NB4 (cell line): ENCODE results near the gene CXXC1.
"Not testable (repeated sequence)": the region's sequence is repeated elsewhere in the genome, so short reads cannot be mapped to it uniquely, and the experiment has no call there.

Source experiments
- DNase-seq: peaks from one replicate; pipeline ENCODE4 v3.0.0; 2010; ENCODE audit warnings: low read depth
- H3K4me3 ChIP-seq: one replicate; pipeline ENCODE4 v1.5.1; 2011; ENCODE audit warnings: mild to moderate bottlenecking, low read depth, low read length, moderate library complexity
- MAX ChIP-seq: IDR thresholded peaks from 2 replicates; pipeline ENCODE4 v1.6.1; 2011; ENCODE audit warnings: low read depth, low read length
- MYC ChIP-seq: IDR thresholded peaks from 2 replicates; pipeline ENCODE4 v1.6.1; 2011; ENCODE audit warnings: low read depth, low read length
- POLR2A ChIP-seq: IDR thresholded peaks from 2 replicates; pipeline ENCODE4 v1.6.1; 2011; ENCODE audit warnings: mild to moderate bottlenecking; ENCODE audit not compliant: insufficient read length; ENCODE audit errors: extremely low read depth
- TF ChIP-seq, protein P1 (sequence below): IDR thresholded peaks from one replicate; pipeline ENCODE4 v1.5.1; 2012; ENCODE audit warnings: low read depth, low read length

The CXXC1 gene

GRCh38 chr18:50299626-50300388 lies 12.3 kb upstream of the CXXC1 start:
- no peak overlapping the region for H3K4me3 ChIP-seq
- TF ChIP-seq MYC, result no peak
- no peak for TF ChIP-seq MAX
- TF ChIP-seq POLR2A, result no peak
- TF ChIP-seq, protein P1, sequence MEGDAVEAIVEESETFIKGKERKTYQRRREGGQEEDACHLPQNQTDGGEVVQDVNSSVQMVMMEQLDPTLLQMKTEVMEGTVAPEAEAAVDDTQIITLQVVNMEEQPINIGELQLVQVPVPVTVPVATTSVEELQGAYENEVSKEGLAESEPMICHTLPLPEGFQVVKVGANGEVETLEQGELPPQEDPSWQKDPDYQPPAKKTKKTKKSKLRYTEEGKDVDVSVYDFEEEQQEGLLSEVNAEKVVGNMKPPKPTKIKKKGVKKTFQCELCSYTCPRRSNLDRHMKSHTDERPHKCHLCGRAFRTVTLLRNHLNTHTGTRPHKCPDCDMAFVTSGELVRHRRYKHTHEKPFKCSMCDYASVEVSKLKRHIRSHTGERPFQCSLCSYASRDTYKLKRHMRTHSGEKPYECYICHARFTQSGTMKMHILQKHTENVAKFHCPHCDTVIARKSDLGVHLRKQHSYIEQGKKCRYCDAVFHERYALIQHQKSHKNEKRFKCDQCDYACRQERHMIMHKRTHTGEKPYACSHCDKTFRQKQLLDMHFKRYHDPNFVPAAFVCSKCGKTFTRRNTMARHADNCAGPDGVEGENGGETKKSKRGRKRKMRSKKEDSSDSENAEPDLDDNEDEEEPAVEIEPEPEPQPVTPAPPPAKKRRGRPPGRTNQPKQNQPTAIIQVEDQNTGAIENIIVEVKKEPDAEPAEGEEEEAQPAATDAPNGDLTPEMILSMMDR, result no peak
- DNase-seq, result no peak

DNA sequence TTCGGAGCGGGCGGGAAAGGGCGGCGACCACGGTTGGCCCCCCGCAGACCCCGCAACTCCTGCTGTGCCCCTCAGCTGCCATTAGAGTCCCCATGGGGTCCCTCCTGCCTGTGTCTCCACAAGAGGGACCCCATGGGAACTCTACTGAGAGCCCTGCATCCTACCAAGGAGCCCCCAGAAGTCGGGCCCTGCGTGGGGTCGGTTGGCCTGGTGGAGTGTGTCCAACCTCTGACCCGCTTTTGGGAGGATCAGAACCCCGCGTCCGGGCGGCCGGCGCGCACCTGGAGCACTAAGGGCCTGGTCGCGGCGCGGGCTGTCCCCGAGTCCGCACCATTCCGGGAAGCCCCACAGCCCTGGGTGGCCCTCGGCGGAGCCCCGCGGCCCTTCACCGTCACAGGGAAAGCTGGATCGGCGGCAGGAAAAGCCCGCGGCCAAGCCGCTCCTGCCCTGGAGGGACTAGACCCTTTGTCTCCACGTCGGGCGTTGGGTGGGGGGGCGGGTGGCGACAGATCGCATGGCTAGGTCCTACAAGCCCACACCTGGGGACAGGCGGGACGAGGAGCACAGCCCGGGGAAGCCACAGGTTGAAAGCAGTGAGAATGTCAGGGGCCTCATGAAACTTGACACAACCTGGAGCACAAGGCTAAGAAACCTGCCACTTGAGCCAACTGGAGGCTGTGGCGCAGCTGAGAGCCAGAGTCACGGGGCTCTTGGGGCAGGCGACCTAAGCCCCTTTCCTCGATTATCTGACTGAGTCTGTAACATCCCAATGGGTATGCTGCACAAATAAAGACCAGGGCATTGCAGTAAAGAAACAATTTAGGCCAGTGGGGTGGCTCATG lies 11.2 kb upstream of the CXXC1 start:
- TF ChIP-seq POLR2A, result no peak
- TF ChIP-seq MYC, result no peak
- TF ChIP-seq, protein P1, result no peak
- TF ChIP-seq MAX, result no peak
- no peak for DNase-seq
- no peak overlapping the region for H3K4me3 ChIP-seq

GRCh38 chr18:50297621-50298442 lies 10.3 kb upstream of the CXXC1 start:
- TF ChIP-seq MYC (no peak), MAX (no peak; the same call in 1 of the 2 replicates), POLR2A (no peak)
- TF ChIP-seq, protein P1, result no peak
- peak; percentile 86 for DNase-seq
- H3K4me3 ChIP-seq, result peak overlapping the region; percentile 38

DNA sequence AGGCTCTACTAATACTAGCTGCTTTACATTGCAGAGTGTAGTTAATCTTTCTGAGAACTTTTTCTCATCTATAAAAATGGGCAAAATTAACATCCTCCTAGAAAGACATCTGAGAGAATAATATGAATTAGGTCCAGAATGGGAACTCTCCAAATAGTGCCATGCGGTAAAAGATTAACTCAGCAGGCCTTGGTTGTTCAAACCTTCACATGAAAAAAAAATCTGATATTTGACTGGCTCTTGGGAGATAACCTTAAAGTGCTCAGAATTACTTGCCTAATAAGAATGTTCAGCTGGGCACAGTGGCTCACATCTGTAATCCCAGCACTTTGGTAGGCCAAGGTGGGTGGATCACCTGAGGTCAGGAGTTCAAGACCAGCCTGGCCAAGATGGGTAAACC lies 5.5 kb upstream of the CXXC1 start:
- no peak for DNase-seq
- H3K4me3 ChIP-seq, result no peak overlapping the region
- TF ChIP-seq MAX, result no peak

DNA sequence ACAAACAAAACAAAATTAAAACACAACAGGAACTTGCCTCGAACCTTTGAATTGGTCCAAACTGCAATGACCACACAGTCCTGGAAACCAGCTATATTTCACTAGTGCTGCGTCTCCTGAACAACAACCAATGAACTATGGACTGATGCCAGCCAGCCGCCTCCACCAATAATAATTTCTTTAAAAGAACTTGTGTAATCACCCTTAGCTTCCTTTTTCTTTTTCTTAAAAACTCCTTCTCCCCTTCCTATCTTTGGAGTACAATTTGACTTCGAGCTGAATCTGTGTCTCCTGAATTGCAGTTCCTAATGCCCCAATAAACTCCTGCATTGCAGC lies 1.6 kb upstream of the CXXC1 start:
- DNase-seq, result no peak
- TF ChIP-seq POLR2A, result no peak
- no peak overlapping the region for H3K4me3 ChIP-seq

DNA sequence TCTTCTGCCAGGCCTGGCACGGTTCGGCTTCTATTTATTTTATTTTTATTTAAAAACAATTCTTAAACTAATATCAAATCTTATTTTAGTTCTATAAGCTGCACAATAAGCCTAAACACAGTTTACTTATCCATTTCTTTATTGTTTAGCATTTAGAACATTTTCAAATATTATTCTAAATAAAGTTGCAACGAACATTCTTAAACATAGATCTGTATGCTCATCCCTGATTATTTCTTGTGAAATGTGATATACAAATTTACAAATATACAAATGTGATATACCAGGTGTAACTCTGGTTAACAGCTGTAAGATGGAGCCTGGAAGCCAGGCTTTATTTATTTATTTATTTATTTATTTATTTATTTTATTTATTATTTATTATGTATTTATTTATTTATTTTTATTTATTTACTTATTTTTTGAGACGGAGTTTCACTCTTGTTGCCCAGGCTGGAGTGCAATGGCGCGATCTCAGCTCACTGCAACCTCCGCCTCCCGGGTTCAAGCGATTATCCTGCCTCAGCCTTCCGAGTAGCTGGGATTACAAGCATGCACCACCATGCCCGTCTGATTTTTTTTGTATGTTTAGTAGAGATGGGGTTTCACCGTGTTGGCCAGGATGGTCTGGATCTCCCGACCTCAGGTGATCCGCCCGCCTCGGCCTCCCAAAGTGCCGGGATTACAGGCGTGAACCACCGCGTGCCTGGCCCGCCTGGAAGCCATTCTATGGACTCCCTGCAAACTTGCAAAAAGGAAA lies 1.0 kb upstream of the CXXC1 start:
- peak overlapping the region; percentile 88 for H3K4me3 ChIP-seq
- not testable (repeated sequence) for DNase-seq

- no peak for DNase-seq
- H3K4me3 ChIP-seq, result peak overlapping the region; percentile 88
- TF ChIP-seq MYC (no peak), MAX (no peak), POLR2A (no peak)
- TF ChIP-seq, protein P1, result no peak
Measured at GRCh38 chr18:50287028-50287440, 458 bp downstream of the CXXC1 start.
